ENCODE measurements around the gene OR2T10. TPM values are rescaled to one million over a fixed set of nuclear protein-coding genes. Genes with fewer than 3 reads are reported as not detected.

OR2T10 gene
- total RNA-seq, 1 donor from 2014 or later: not detected

Other genes starting within 250 kb of the OR2T10 start
- gene OR14C36, start 248.9 kb downstream of the OR2T10 start, total RNA-seq: not detected
- not detected for gene OR2T4, start 236.0 kb downstream of the OR2T10 start, total RNA-seq
- gene OR2T6, start 222.0 kb downstream of the OR2T10 start, total RNA-seq: not detected
- gene OR2T1, start 194.7 kb downstream of the OR2T10 start, total RNA-seq: not detected
- gene OR2T2, start 152.1 kb downstream of the OR2T10 start, total RNA-seq: not detected
- not detected for gene OR2T3, start 124.3 kb downstream of the OR2T10 start, total RNA-seq
- not detected for gene OR2T5, start 109.1 kb downstream of the OR2T10 start, total RNA-seq
- not detected for gene OR2G6, start 89.6 kb downstream of the OR2T10 start, total RNA-seq
- not detected for gene OR2T29, start 34.9 kb downstream of the OR2T10 start, total RNA-seq
- gene OR2T34, start 22.9 kb downstream of the OR2T10 start, total RNA-seq: not detected
- not detected for gene OR2T11, start 37.4 kb upstream of the OR2T10 start, total RNA-seq
- not detected for gene OR2T35, start 47.6 kb upstream of the OR2T10 start, total RNA-seq
- gene OR2T27, start 57.8 kb upstream of the OR2T10 start, total RNA-seq: not detected
- gene OR14I1, start 105.1 kb upstream of the OR2T10 start, total RNA-seq: not detected
- not detected for gene LYPD8, start 158.1 kb upstream of the OR2T10 start, total RNA-seq
- 19.7 TPM for gene SH3BP5L, start 228.2 kb upstream of the OR2T10 start, total RNA-seq
- gene ZNF672, start 240.5 kb upstream of the OR2T10 start, total RNA-seq: 27.6 TPM

Measured in sciatic nerve (tissue), 1 donor.